Endothelial cell of umbilical vein (primary cell): ENCODE measurements around the gene TPGS2. TPM values are rescaled to one million over a fixed set of nuclear protein-coding genes. Genes with fewer than 3 reads are reported as not detected.
A peak's percentile ranks its signal among the peaks of the same experiment; 100 is the strongest.

Experiments used
- BruUV-seq: library from RNA; stranded (reverse); fragments of 400-500 nt; replicated peaks from 2 replicates; lab custom pipeline; 2021; lab: Mats Ljungman, UMichigan
- CTCF ChIA-PET: fragments of 300-600, 350-600 bp; sonication (Branson Sonifier 250); formaldehyde crosslinking; loops from one replicate; lab custom pipeline; 2021; ENCODE audit warnings: antibody characterized with exemption, inconsistent platforms; lab: Charles Lee
- POLR2A ChIA-PET: fragments of 300-600, 350-600 bp; sonication (Branson Sonifier 250); formaldehyde crosslinking; loops from one replicate; lab custom pipeline; 2021; ENCODE audit warnings: antibody characterized with exemption, inconsistent platforms; lab: Charles Lee
- DNase-seq: peaks from one replicate; pipeline ENCODE4 v3.0.0-alpha.2; 2011; ENCODE audit warnings: low read depth, low spot score
- FAIRE-seq: peaks from 2 replicates; lab custom pipeline; 2011; peaks lifted over from hg19 to GRCh38; lab: Jason Lieb, UNC
- H2AFZ ChIP-seq: 2 replicates; pipeline ENCODE4 v1.6.0; 2012; ENCODE audit warnings: low read depth, low read length, control low read depth, inconsistent platforms
- H3K27ac ChIP-seq: 2 replicates; pipeline ENCODE4 v1.5.1; 2011; ENCODE audit warnings: low read depth, mild to moderate bottlenecking, control low read depth, low read length, moderate library complexity; ENCODE audit not compliant: insufficient read depth
- H3K27me3 ChIP-seq, 2 experiments: 2 replicates each; pipeline versions ENCODE4 v1.6.0 to v1.6.1; 2011; ENCODE audit warnings: low read length in 2 of 2, mixed read lengths in 1 of 2; ENCODE audit not compliant: control insufficient read depth in 2 of 2, insufficient read depth in 2 of 2
- H3K36me3 ChIP-seq, 2 experiments: 2 replicates in 1 of 2; 3 replicates in 1 of 2; pipeline ENCODE4 v1.5.1; 2011; ENCODE audit warnings: low read length in 2 of 2, mild to moderate bottlenecking in 1 of 2, moderate library complexity in 1 of 2; ENCODE audit not compliant: control insufficient read depth in 2 of 2, insufficient read depth in 2 of 2; ENCODE audit errors: extremely low read depth in 1 of 2
- H3K4me1 ChIP-seq: 3 replicates; pipeline ENCODE4 v1.5.1; 2011; ENCODE audit warnings: mild to moderate bottlenecking, low read length; ENCODE audit not compliant: control insufficient read depth, insufficient read depth; ENCODE audit errors: extremely low read depth
- H3K4me2 ChIP-seq: 2 replicates; pipeline ENCODE4 v1.6.1; 2011; ENCODE audit warnings: low read length, control low read depth, mixed read lengths; ENCODE audit not compliant: insufficient read depth
- H3K4me3 ChIP-seq, 3 experiments: fragments of 200-600 bp in 1 of 3; sonication (generic), shearing (Covaris generic) in 1 of 3; replicated peaks in 1 of 3; 2 replicates each; pipeline ENCODE4 v1.5.1; 2011 to 2016; ENCODE audit warnings: control low read depth in 3 of 3, low read length in 3 of 3, mild to moderate bottlenecking in 2 of 3, inconsistent platforms in 1 of 3, low read depth in 1 of 3, moderate library complexity in 1 of 3; ENCODE audit not compliant: insufficient read depth in 1 of 3
- H3K79me2 ChIP-seq: 2 replicates; pipeline ENCODE4 v1.6.0; 2012; ENCODE audit warnings: low read length, inconsistent platforms; ENCODE audit not compliant: control insufficient read depth, insufficient read depth
- H3K9ac ChIP-seq: replicated peaks from 2 replicates; pipeline ENCODE3; 2011; ENCODE audit warnings: low read length, control low read depth; ENCODE audit not compliant: insufficient read depth; ENCODE audit errors: extremely low read depth
- H3K9me1 ChIP-seq: replicated peaks from 3 replicates; pipeline ENCODE4 v1.6.0; 2011; ENCODE audit warnings: mild to moderate bottlenecking, low read length; ENCODE audit not compliant: control insufficient read depth, insufficient read depth; ENCODE audit errors: extremely low read depth
- H3K9me3 ChIP-seq: replicated peaks from 2 replicates; pipeline ENCODE4 v1.5.1; 2012; ENCODE audit warnings: low read length, inconsistent platforms; ENCODE audit not compliant: control insufficient read depth, insufficient read depth
- H4K20me1 ChIP-seq: replicated peaks from 2 replicates; pipeline ENCODE3; 2011; ENCODE audit warnings: mild to moderate bottlenecking, low read length; ENCODE audit not compliant: control insufficient read depth, insufficient read depth; ENCODE audit errors: extremely low read depth
- EZH2 ChIP-seq: IDR thresholded peaks from 2 replicates; pipeline ENCODE4 v1.6.1; 2012; ENCODE audit warnings: borderline replicate concordance, low read depth, mild to moderate bottlenecking, moderate library complexity, low read length, inconsistent platforms; ENCODE audit not compliant: severe bottlenecking
- FOS ChIP-seq: IDR thresholded peaks from 2 replicates; pipeline ENCODE4 v1.6.1; 2011; ENCODE audit warnings: mild to moderate bottlenecking, low read length, moderate library complexity, borderline replicate concordance; ENCODE audit not compliant: insufficient read depth
- GATA2 ChIP-seq: IDR thresholded peaks from 2 replicates; pipeline ENCODE4 v1.7.0; 2011; ENCODE audit warnings: low read depth, mild to moderate bottlenecking, moderate library complexity, mixed read lengths, low read length; ENCODE audit not compliant: insufficient read length, insufficient read depth
- MAX ChIP-seq: IDR thresholded peaks from 2 replicates; pipeline ENCODE4 v1.6.1; 2011; ENCODE audit not compliant: insufficient read depth, insufficient read length
- POLR2A ChIP-seq: IDR thresholded peaks from 2 replicates; pipeline ENCODE4 v1.6.1; 2012; ENCODE audit warnings: low read depth, mild to moderate bottlenecking, control low read depth, low read length
- dilution Hi-C: fragments of 300-500 bp; cut with MboI; formaldehyde crosslinking; loops from one replicate; pipeline ENCODE4 v1.15.0; 2019; ENCODE audit warnings: low sequenced_read_pairs; ENCODE audit not compliant: extremely low pct_ligation_motif_present
- intact Hi-C: fragments of 100-400 bp; cut with micrococcal nuclease; formaldehyde crosslinking; loops from one replicate; pipeline ENCODE4 v1.10.0; 2022
- polyA plus RNA-seq, 4 experiments: library from polyadenylated mRNA; depleted of rRNA in 3 of 4; stranded (reverse) in 3 of 4; unstranded in 1 of 4; fragments of >200 nt; gene quantifications; 2 replicates each; pipeline versions ENCODE4 v1.2.1 to v1.2.3, GENCODE V29; 2011 to 2012; ENCODE audit warnings: missing spikeins in 1 of 4
- total RNA-seq: library from RNA; stranded (reverse); gene quantifications from 2 replicates; pipeline ENCODE4 v1.2.3, GENCODE V29; 2021

TPGS2 gene
- total and polyA plus RNA-seq, 2 donors (not counting 3 experiments of a cell fraction or from before 2014, with no cell fraction given): 150 to 232 TPM

GRCh38 chr18:36833120-36833519 lies 4.3 kb upstream of the TPGS2 start:
- BruUV-seq: no TSS peak
- DNase-seq: no peak
- Histone ChIP-seq H4K20me1 (no peaks in the 10 kb centered on the region), H3K4me1 (peaks cover 7% of the 10 kb centered on the region), H3K36me3 (no peaks in the 10 kb centered on the region), H3K4me3 (no peak overlapping the region), H3K9ac (no peak overlapping the region), H3K27me3 (no peaks in the 10 kb centered on the region), H3K27ac (no peak overlapping the region), H3K79me2 (peaks cover 5% of the 10 kb centered on the region), H3K9me3 (no peaks in the 10 kb centered on the region), H3K9me1 (no peaks in the 10 kb centered on the region), H2AFZ (no peak overlapping the region), H3K4me2 (no peak overlapping the region)
- dilution Hi-C loops (no loop called here), intact Hi-C loops (no loop called here)
- ChIA-PET POLR2A (no interaction called here), CTCF (no interaction called here)
- FAIRE-seq: no peak
- TF ChIP-seq EZH2 (no peak), MAX (no peak), POLR2A (no peak)

GRCh38 chr18:36831139-36831538 lies 2.3 kb upstream of the TPGS2 start:
- peaks cover 12% of the 10 kb centered on the region for H3K4me1 ChIP-seq
- TF ChIP-seq GATA2 (no peak), FOS (peak; percentile 65)
- FAIRE-seq (no peak), DNase-seq (peak; percentile 33)
- BruUV-seq: no TSS peak
- H3K9me1 ChIP-seq: no peaks in the 10 kb centered on the region
- intact Hi-C loops: no loop called here
- H3K27me3 ChIP-seq: no peaks in the 10 kb centered on the region
- POLR2A ChIA-PET: no interaction called here
- no peak overlapping the region for H3K4me2 ChIP-seq
- H4K20me1 ChIP-seq: no peaks in the 10 kb centered on the region
- CTCF ChIA-PET: no interaction called here
- dilution Hi-C loops: no loop called here
- H2AFZ ChIP-seq: no peak overlapping the region
- H3K9me3 ChIP-seq: no peaks in the 10 kb centered on the region
- H3K9ac ChIP-seq: no peak overlapping the region
- no peak overlapping the region for H3K4me3 ChIP-seq
- peaks cover 20% of the 10 kb centered on the region for H3K79me2 ChIP-seq
- H3K27ac ChIP-seq: no peak overlapping the region
- no peaks in the 10 kb centered on the region for H3K36me3 ChIP-seq
